Left hindlimb (tissue), 1 donor: ENCODE results near the gene ADGRL1.
"Not testable (repeated sequence)": the region's sequence is repeated elsewhere in the genome, so short reads cannot be mapped to it uniquely, and the experiment has no call there.

Experiments
- DNase-seq: peaks from one replicate; pipeline ENCODE4 v3.0.0-alpha.2; 2018

The ADGRL1 gene

DNA sequence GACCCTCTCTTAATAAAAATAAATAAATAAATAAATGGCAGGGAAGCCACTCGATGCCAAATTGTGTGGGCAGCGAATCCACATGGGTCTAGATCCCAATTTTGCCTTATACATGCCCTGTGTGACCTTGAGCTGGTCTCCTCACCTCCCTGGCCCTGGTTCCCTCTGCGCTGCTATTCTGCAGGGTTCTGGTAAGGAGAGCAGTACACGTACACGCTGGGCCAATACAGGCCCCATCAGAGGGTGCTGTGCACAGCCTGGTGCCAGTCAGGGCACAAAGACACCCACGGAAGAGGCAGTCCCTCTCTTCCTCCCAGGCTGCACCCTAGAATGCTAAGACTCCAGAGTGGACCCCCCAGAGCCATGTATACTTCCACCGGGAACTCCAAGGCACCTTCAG, 17.9 kb downstream of the ADGRL1 start:
- not testable (repeated sequence) for DNase-seq

DNA sequence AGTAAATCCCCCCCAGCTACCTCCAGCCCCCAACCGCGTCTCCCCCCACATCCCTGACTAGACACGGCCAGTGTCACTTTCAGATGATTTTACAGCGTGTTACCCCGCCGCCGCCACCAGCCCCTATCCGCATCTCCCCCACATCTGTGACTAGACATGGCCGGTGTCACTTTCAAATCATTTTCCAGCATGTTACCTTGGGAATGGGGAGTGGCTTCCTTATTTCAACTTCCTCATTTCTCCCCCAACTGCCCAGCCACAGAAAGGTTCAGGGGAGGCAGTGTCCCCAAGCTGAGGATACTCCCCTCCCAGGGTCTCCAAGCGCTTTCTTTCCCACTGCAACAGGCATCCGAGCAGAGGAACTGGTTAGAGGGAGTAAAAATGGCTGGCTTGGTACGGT, 18.4 kb downstream of the ADGRL1 start:
- no peak for DNase-seq

DNA sequence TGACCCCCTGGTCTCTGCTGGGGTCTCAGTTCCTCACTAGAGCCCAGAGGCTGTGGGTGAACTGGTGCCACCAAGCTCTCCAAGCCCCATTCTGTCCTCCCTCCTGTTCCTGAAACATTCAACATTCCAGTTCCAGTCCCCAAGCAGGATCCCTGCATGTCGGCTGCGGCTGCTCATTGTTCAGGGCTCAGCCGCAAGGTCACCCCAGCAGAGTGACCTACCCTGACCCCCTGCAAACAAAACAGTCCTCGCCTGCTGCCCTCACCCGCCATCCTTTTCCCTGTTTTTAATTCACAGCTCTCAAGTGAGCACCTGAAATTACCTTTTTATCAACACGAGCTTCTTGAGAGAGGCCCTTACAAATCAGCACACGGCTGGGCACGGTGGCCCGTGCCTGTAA, 19.3 kb downstream of the ADGRL1 start:
- DNase-seq, result not testable (repeated sequence)

DNA sequence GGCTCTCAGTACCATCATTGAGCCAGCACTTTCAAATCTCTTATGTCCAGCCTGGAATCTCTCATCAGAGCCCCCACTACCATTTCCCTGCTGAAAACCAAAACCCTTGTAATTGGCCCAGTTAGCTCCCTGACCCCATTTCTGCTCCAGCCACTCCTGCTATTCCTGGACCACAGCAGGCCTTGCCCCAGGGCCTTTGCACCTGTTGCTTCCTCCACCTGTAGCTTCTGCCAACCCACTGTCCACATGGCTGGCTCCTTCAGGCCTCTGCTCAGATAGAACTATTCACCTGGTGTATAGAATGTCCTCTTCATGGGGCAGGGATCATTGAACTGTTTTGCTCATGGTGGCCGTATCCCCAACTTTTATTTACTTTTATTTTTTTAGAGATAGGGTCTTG, 20.3 kb downstream of the ADGRL1 start:
- DNase-seq, result not testable (repeated sequence)

- DNase-seq, result no peak
Observed at GRCh38 chr19:14185158-14185557, 20.8 kb downstream of the ADGRL1 start.

DNA sequence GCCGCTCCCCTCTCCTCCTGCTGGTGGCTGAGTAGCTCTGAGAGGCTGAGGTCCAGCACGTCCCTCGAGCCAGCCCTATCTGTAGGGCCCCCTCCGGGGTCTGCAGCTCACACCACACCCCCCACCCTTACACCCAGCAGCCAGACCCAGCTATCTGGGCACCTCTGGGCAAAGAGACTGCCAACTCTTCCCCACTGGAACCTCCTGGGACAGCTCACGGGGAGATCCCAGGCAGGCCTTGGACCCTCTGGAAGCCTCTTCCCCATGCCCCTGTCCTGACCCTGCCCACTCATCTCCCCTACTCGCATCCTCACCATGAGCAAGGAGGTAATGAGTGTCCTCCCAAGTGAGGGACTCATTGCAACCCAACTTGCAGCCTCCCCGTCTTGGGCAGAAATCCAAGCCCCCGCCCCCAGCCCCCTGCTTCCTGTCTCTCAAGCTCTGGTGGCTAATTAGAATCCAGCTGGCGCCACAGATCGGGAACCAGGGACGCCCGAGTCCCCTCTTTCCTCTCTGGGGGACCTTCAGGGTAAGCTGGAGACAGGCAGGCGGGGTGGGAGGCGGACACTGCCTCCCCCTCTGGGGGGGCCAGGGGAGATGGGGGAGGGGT, 22.1 kb downstream of the ADGRL1 start:
- peak; percentile 66 for DNase-seq

- no peak for DNase-seq
Observed at GRCh38 chr19:14182476-14182875, 23.5 kb downstream of the ADGRL1 start.

DNA sequence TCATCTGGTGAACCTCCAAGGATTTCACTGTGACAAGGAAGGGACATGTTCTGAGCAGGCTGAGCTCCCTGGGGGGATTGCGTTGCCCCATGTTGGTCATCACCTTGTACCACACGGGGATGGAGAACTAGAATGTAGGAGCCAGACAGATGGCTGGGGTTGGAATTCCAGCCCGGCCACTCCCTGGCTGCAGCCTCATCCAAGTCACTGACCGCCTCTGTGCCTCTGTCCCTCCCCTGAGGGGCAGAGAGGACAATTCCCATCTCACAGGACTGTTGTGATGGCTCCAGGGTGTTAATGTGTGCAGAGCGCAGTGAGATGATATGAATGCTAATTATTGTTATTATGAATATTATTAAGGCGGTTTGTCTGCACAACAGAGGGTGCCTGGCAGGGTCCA, 24.1 kb downstream of the ADGRL1 start:
- no peak for DNase-seq

- DNase-seq, result not testable (repeated sequence)
Observed at GRCh38 chr19:14181199-14181598, 24.8 kb downstream of the ADGRL1 start.

DNA sequence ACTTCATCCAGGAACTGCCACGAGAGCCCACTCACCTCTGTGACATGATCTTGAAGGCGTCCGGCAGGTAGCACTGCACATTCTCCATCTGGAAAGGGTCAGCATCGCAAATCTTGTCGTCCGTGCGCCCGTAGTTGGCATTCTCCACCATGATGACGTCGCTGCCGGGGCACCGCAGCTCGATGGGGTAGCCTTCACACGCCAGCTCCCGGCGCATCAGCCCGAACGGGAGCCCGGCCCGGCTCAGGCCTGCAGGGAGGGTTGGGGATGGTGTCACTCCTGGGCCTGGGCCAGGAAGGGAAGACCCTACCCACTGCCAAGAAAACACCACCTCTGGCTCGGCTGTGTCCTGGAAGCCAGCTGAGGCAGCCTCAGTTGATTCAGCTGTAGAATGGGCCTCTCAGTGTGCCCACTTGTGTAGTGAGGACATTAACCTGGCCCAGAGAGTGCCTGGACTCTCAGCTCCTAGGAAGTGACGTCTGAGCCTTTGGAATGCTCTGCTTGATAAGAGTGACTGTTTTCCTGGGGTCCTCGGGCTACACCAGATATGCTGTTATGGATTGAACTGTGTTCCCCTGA, 28.4 kb downstream of the ADGRL1 start:
- DNase-seq, result no peak

DNA sequence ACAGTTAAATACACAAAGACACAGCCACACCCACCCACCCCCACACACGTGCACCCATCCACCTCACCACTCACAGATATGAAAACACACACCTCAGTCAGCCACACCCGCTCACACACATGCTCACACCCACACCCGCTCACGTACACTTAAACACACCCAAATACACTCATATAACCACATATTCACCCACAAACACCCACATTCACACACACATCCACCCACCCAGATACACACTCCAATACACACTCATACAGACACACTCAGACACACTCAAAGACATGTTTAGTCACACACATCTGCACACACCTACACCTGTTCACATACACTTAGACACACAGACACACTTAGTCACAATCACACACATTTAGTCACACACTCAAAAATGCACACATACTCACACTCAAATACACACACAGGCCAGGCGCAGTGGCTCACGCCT, 30.6 kb downstream of the ADGRL1 start:
- DNase-seq, result no peak

DNA sequence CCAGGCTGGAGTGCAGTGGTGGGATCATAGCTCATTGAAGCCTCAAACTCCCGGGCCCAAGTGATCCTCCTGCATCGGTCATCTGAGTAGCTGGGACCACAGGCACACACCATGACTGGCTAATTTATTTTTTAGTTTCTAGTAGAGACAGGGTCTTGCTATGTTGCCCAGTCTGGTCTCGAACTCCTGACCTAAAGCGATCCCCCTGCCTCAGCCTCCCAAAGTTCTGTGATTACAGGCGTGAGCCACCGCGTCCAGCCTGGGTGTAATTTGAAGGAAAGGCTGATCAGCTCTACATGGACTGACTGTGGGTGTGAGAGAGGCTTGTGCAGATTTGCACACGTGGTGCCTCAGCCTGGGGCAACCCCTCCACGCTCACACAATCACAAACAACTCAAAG, 31.1 kb downstream of the ADGRL1 start:
- no peak for DNase-seq

GRCh38 chr19:14168993-14169392, 37.0 kb downstream of the ADGRL1 start:
- DNase-seq, result no peak

GRCh38 chr19:14168259-14168972, 37.6 kb downstream of the ADGRL1 start:
- no peak for DNase-seq

DNA sequence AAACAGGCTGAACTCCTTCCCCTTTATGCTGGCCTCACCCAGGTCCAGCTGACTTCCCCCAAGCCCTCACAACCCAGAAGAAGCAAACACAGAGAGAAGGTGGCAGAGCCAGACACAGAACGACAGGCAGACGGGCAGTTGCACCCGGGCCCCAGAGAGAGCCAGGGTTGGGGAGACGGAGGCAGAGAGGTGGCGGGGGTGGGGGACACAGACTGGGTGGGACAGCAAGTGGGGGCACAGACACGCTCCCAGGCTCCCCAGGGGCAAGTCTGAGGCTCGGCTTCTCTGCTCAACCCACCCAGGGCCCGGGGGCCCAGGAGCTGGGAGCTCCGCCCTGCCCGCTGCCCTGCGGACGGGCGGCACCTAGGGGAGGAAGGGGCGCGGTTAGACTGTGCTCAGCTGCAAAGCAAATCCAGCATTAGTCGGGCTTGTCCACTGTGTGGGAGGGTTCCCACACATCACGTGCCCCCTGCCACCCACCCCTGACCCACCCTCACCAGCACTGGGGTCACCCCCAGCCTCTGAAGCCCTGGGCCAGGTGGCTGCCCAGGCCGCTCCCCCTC, 38.3 kb downstream of the ADGRL1 start:
- DNase-seq, result no peak

DNA sequence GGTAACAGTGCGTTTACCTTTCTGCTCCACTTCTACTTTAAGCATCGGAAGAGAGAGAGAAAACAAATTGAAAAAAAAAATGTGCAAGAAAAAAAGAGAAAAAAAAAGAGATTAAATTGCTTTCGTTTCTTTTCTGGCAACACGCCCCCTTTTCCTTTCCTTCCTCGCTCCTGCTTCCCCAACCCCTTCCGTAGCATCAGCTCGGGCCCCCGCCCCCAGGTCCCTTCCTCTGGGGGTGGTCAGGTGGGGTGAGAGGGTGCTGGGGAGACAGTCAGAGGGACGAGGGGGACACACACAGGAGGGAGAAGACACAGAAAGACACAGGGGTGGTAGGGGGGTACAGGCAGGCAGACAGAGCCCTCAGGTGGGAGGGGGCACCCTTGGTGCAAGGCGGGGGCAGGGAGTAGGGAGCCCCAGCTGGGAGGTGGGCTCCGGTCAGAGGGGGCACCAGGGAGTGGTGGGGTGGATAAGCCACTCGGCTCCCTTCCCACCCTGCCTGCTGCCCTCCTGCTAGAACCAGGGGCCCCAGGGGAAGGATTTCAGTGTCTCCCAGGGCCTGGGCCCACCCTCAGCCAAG, 38.9 kb downstream of the ADGRL1 start:
- no peak for DNase-seq

GRCh38 chr19:14165990-14166830, 39.8 kb downstream of the ADGRL1 start:
- DNase-seq, result no peak

DNA sequence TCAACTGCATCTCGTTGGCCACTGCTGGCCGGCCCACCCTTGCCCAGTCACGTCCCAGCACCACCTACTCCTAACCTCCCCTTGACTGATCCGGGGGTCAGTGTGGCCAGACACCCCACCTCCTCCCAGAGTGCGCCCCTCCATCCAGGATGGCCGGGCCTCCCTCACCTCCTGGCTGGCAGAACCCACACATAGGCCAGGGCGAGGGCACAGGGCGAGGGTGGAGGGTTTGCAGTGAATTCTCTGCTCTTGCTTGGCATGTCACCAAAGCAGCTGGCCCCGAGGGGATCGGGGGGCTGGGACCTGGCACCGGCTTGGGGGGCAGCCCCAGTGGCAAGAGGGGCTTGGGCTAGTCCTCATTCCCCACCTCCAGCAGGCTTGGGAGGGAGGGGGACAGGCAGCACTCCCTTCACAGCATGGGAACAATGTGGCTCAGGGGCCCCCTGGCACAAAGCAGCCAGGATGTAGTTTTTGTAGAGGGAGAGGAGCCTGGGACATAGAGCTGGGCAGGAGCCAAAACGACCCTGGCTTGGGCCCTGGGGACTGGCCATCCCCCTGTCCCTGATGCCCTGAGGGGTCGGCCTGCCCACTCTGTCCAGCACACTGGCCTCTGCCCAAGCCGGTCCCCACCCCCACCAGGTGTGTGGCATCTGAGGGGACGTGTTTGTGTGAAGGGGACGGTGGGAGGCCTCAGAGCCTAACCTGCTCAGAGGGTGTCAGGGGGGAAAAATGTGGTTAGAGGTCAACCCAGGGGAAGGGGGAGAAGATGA, 41.1 kb downstream of the ADGRL1 start:
- no peak for DNase-seq

- DNase-seq, result no peak
Observed at GRCh38 chr19:14164082-14164481, 41.9 kb downstream of the ADGRL1 start.

DNA sequence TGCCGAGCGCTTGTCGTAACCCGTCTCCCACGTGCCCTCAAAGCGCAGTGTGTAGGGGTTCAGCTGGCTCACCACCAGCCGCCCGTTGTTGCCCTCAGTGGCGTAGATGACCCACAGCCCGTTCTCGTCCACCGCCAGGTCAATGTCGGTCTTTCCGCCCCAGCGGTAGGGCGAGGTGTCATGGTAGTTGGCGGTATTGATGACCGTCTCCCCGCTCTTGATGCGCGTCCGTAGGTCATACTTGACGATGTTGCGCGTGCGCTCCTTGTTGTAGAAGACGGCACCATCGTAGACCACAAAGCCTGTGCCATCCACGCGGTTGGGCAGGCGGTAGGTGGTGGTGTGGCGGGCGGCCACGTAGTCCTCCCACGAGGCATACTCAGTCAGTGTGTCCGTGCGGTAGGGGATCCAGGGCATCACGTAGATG, 43.1 kb downstream of the ADGRL1 start:
- no peak for DNase-seq

- no peak for DNase-seq
Observed at GRCh38 chr19:14161305-14161704, 44.7 kb downstream of the ADGRL1 start.
